Stimulated activated CD4-positive, alpha-beta T cell treated with anti-CD3 and anti-CD28 coated beads, Interleukin-12 subunit alpha, Interleukin-12 subunit beta, amount 100 ng/mL, for 4 hours (primary cell): ENCODE data around the gene RIPOR1.
"Not testable (repeated sequence)": the region's sequence is repeated elsewhere in the genome, so short reads cannot be mapped to it uniquely, and the experiment has no call there.

Experiments used
- DNase-seq: peaks from one replicate; pipeline ENCODE4 v3.0.0-alpha.2; 2020

Gene RIPOR1

DNA sequence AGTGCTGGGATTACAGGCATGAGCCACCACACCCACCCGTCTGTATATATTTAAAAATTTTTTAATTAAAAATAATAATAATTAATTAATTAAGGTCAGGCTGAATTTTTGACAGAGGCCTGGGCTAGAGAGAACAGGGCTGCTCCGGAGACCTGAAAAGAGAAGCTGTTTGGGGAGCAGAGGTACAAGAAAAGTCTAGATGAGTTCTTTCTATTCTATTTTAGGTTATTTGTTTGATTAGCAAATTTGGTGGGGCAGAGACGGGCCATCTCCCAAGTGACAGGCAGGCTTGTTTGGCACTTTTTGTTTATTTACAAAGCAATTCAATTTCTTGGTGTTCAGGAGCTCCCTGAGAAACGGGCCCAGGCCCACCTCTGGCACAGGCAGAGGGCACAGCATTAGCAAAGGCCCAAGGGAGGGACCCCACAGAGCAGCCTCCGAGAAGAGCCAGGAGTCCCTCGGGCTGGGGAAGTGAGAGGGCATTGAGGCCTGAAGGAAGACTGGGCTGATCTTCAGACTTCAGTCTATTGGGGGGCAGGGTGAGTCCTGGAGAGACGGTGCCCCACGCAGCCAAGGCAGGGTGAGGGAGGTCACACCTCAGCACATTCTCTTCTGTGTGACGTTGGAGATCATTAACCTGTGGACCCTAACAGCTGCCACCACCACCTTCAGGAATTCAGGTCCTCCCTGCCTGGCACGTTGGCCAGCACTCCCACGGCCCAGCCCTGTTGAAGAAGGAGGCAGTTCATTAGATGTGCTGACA is 10.8 kb upstream of the RIPOR1 start:
- no peak for DNase-seq

DNA sequence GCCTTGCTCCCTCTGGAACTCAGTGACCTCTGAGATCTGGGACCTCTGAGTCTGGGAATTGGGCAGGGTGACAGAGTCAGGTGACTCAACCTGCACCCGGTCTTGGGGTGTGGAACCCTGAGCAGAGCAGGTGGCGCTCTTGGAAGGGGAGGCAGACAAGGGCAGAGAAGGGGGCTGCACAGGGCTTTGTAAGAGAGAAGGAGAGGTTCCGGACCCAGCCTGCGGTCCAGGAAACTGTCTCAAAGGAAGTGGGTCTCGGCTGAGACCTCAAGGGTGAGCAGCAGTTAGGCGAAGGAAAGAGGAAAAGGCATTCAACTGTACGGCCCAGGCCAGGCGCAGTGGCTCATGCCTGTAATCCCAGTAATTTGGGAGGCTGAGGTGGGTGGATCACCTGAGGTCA is 10.0 kb upstream of the RIPOR1 start:
- no peak for DNase-seq

DNA sequence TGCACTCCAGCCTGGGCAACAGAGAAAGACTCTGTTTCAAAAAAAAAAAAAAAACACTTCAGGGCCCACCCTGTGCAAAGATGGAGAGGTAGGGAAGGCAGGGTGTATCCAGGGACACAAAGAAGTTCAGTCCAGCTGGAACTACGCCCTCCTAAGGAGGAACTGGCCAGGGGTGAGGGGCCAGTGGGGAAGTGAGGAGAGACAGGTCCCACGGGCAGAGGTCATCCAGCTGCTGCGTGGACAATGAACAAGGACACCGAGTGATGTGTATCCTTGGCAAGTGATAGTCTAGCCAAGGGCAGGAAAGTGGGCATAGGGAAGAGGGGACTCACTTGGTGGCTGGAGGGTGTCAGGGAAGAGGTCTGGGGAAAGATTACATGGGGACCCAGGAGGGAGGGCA is 9.4 kb upstream of the RIPOR1 start:
- no peak for DNase-seq

GRCh38 chr16:67521095-67521804 is 7.4 kb upstream of the RIPOR1 start:
- peak; percentile 98 for DNase-seq

- no peak for DNase-seq
These were observed 3.3 kb upstream of the RIPOR1 start for GRCh38 chr16:67525176-67525860.

- no peak for DNase-seq
These were observed 2.4 kb upstream of the RIPOR1 start for GRCh38 chr16:67526149-67526791.

DNA sequence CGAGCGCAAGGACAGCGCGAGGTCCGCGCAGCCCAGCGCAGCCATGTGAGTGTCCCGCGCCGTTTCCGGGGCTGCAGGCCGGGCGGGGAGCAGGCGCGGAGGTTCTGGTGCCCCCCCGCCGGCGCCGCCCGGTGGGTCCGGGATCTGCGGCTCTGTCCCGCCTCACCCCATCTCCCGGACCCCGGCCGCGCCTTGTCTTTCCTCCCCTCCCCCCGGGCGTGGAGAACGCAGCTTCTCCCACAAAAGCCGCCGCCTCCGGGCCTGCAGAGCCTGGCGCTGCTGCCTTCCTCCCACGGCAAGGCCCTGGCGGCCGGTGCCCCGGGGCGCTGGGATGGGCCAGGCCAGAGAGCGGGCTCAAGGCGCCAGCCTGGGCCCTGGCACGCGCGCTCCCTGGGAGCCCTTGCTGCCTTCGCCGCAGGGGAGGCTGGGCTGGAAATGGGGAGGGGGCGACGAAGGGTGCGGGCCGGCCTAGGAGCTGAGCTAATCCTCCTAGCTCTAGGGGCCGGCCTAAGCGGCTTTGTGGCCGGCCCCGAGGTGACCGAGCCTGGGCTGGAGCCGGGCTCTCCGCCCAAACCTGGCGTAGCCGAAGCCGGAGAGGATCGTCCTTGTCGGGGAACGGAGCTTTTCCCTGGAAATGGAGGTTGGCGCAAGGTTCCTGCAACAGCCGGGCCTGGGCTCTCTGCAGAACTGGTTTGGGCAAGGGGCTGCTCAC is 397 bp downstream of the RIPOR1 start:
- DNase-seq, result peak; percentile 28

DNA sequence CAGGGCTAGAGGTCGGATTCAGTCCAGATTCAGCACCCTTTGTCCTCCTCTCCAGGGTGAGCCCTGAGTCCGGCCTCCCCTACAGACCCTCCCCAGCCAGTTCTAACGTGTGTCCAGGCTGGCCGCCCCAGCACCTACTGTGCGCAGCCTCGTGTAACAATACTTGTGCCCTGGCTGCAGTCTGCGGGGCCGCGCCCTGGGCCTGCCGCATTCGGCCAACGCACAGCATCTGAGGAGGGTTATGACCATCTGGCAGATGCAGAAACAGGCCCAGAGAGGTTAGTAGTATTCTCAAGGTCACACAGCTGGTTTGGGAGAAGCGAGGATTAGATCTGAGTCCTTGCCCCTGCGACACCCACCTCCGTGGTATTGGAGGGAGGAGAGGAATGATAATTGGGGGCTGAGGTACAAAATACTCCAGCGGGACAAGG is 968 bp downstream of the RIPOR1 start:
- no peak for DNase-seq

DNA sequence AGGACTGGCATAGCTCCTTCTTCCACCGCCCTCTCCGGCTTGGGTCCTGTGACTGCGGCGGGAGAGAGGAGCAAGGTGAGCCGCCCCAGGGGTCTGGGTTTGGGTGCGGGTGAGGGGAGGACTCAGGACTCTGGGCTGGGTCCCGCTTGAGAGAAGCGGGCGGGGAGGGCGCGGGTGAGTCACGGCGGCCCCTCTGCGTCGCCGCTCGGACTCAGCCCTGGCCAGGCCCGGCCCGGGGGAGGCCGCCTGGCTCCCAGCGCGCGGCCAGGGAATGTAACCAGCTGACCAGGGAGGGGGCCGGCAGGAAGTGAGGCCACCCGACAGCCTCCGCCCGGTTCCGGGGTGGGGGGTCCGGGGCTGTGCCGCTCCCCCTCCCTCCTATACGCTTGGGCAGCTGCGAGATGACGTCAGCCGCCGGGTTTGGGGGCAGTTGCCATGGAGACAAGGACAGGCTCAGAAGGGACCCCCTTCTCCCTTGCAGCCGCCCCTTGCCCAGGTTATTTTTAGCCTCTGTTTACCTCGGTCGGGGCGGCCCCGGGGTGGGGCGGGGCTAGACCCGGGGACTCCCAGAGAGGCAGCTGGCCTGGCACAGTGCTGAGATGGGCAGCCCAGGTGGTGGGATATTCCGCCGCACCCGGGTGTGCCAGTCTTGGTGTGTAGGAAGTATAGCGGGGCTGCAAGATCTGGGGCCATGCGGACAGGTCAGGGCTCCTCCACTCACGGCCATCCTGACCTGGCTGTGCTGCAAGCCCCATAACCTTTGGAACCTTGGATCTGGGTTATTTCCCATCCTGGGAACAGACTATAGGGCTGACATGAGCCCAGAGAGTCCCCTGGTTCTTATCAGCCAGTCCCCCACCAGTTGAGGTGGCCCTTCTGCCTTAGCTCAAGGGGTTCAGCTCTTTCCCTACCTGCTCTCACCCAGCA is 1.6 kb downstream of the RIPOR1 start:
- no peak for DNase-seq

DNA sequence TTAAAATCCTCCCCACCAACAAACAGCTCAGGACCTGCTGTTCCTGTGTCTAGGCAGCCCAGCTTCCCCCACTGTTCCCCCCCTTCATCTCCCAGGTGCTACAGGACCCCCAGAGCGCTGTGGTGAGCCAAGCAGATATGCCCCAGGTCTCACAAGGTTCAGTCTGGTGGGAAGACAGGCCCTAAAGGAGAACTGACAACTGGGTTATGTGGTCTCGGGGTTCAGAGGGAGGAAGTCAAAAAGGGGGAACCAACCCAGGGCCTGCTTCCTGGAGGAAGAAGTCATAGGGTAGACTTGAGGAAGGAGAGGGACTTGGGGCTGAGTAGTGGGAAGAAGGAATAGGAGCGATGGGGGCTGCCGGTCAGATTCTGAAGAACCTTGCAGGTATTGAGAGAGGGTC is 2.6 kb downstream of the RIPOR1 start:
- DNase-seq, result no peak

GRCh38 chr16:67533024-67533560 is 4.5 kb downstream of the RIPOR1 start:
- no peak for DNase-seq

GRCh38 chr16:67533987-67534386 is 5.4 kb downstream of the RIPOR1 start:
- not testable (repeated sequence) for DNase-seq

DNA sequence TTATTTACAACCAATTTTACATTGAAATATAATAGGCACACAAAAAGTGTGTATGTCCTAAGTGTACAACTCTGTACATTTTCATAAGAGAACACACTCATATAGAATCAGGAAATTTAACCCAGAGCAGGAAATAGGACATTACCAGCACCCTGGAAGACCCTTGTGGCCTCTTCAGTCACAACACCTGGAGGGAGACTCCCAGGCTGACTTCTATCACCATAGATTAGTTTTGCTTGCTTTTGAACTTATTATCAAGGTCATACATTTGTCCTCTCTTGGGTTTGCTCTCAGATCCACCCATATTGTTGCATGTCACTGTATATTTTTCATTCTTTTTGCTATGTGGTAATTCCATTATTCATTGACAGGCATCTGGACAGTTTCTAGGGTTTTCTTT is 5.8 kb downstream of the RIPOR1 start:
- no peak for DNase-seq

DNA sequence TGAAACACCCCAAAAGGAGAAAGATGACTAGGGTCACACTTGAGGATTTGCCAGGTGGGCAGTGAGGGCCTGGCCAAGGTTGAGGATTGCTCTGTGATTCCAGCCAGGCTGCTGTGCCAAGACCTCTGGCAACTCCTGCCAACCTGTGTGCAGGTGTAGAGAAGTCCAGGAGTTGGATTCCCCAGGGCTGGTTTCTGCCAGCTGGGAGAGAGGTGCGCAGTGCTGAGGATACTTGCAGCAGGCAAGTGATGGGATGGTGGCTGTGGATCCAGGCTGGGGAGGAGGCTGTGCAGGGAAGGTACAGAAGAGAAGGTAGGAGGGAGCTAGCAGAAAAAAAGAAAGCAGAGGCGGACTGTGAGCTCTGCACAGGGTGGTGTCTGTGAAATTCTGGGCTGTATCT is 6.6 kb downstream of the RIPOR1 start:
- no peak for DNase-seq

DNA sequence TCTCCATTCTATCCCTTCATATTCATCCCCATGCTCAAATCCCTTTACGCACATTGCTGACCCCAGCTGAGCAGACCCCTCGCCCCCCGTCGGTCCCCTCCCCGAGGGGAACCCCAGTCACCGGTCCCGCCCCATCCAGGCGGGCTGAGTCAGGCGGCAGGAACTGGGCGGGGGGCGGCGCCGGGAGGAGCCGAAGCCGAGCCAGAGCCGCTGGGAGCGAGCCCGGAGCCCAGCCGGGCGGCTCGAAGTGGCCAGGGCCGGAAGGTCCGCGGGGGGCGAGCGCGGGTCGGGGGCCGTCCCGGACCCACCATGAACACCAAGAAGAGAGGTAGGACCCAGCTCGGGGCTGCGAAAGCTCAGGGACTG is 8.6 kb downstream of the RIPOR1 start:
- DNase-seq, result peak; percentile 50

GRCh38 chr16:67537636-67538591 is 9.3 kb downstream of the RIPOR1 start:
- DNase-seq, result peak; percentile 53

DNA sequence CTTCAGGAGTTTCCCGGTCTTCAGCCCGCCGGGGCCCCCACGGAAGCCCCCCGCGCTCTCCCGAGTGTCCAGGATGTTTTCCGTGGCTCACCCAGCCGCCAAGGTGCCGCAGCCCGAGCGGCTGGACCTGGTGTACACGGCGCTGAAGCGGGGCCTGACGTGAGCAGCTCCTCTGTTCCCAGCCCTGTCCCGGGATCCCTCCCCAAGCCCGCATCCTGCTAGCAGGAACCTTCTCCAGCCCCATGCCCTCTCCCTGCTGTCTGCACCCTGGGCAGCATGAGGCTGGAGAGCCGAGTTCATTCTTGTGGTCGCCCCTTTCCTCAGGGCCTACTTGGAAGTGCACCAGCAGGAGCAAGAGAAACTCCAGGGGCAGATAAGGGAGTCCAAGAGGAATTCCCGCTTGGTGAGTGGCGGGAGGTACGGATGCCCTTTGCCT is 10.1 kb downstream of the RIPOR1 start:
- no peak for DNase-seq

DNA sequence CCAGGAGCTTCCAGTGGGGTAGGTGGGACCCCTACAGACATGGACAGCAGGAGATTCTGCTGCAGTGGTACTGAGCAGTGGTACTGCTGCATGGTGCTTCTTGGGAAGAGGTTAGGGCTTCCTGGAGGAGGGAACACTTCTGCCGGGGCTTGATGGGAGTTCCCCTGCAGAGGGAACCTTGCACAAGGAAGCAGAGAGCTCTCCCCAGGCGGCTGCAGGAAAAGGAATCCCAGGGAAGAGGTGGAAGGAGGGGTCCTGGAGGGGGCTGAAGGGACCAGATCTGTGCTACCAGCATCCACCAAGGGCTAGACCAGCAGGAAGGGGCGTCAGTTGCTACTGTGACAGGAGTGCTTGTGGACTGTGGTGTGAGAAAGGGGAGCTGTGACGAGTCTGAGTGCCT is 10.6 kb downstream of the RIPOR1 start:
- no peak for DNase-seq

GRCh38 chr16:67539691-67540635 is 11.3 kb downstream of the RIPOR1 start:
- no peak for DNase-seq
